ENCODE measurements around the gene PDLIM5.

The PDLIM5 gene

DNA sequence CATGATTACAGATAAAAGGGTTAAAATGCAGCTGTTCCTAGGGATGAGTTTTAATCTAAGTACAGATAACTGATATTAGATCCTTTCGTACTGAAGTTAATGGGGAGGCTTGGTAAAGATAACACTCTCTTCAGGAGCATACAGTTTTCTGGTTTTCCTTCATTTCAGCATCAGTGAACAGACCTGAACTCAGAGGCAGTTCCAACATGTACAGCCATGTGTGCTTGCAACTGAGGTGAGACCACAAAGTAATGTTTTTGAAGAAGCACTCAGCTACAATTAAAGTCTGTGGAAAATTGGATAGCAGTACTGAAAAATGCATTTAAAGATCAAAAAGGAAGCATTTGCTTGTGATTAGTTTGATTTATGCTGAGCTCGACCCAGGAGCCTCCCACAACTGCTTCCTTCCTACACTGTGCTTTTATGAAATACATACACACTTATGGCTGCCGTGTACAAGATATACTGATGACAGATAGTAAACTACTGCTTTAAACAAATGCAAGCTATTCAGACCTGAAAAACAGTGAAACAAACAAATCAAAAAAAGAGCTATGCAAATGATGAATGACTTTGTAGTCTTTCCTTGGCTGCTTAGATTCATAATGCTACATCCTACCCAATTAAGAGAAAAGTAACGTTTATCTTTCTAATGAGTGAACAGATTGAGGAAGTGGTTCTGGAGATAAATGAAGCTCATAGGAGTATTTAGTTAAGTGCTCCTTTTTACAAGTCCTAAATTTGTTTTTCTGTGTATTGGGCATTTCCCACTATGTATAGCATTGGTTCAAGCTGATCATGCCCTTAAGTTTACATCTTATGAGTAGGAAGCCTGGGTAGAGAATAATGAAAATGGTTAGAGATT is 68.4 kb downstream of the PDLIM5 start:
- DNase-seq (ENCODE audit: low read depth), result peak; percentile 8
- H3K4me3 ChIP-seq (ENCODE audit: low read depth, low read length), result no peak overlapping the region
- TF ChIP-seq, protein P1, sequence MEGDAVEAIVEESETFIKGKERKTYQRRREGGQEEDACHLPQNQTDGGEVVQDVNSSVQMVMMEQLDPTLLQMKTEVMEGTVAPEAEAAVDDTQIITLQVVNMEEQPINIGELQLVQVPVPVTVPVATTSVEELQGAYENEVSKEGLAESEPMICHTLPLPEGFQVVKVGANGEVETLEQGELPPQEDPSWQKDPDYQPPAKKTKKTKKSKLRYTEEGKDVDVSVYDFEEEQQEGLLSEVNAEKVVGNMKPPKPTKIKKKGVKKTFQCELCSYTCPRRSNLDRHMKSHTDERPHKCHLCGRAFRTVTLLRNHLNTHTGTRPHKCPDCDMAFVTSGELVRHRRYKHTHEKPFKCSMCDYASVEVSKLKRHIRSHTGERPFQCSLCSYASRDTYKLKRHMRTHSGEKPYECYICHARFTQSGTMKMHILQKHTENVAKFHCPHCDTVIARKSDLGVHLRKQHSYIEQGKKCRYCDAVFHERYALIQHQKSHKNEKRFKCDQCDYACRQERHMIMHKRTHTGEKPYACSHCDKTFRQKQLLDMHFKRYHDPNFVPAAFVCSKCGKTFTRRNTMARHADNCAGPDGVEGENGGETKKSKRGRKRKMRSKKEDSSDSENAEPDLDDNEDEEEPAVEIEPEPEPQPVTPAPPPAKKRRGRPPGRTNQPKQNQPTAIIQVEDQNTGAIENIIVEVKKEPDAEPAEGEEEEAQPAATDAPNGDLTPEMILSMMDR (IDR thresholded peaks at IDR 0.05; ENCODE audit: insufficient read depth, low read depth, low read length, missing control alignments), result no peak

DNA sequence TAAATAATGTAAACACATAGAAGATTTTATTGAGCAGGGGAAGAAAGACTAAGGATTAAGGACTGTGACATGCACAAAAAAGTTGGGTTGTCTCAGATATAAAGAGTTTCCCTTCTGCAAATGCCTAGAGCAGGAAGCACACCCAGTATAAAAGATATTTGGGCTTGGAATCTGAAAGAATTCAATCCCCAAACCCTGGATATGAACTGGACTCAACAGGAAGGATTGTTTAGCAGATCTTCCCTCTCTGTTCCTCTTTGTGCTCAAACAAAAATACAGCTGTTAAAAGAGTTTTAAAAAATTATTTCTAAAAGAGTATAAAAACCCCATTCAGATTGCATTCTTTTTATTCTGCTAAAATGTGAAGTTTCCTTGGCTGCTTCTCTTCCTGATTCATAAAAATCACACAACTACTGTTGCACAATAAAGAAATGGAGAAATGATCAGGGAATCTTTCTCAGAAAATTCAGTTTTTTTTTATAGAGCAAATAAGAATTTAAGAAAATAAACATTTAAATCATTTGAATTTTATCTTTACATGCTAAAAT is 71.4 kb downstream of the PDLIM5 start:
- no peak overlapping the region for H3K4me3 ChIP-seq (ENCODE audit: low read depth, low read length)
- TF ChIP-seq, protein P1 (IDR thresholded peaks at IDR 0.05; ENCODE audit: insufficient read depth, low read depth, low read length, missing control alignments), result no peak
- no peak for DNase-seq (ENCODE audit: low read depth)

GRCh38 chr4:94523617-94524016 is 71.9 kb downstream of the PDLIM5 start:
- no peak for DNase-seq (ENCODE audit: low read depth)
- TF ChIP-seq, protein P1 (IDR thresholded peaks at IDR 0.05; ENCODE audit: insufficient read depth, low read depth, low read length, missing control alignments), result no peak
- no peak overlapping the region for H3K4me3 ChIP-seq (ENCODE audit: low read depth, low read length)

DNA sequence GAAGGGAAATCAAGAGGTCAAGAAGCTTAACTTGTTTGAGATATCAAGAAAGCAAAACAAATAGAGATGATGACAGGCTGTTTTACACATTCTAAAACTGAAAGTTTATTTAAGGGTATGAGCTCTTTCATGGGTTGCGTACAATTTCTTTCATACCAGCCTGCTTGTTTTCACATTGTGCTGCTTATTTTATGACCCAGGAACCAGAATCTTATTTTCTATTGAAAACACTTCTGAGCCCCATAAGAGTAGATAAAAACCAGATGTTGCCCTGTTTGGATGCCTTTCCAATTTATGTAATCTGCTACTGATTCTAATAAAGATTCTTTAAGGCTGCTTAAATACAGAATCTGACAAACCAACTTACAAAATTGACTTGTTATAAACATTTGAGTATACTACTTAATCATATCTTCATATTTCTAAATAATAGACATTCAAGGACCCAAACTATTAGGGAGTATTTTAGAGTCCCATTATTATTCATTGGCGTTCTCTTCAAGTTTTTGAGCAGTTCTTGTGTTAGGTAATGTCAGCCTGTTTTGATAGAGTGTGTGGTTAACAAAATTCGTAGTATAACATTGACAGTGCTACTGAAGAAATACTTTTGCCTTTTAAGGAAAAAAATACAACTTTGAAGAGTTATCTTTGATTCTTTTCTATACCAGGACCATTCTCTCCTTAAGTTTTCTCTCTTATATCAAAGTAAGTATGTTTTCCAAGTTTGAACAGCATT is 74.4 kb downstream of the PDLIM5 start:
- TF ChIP-seq, protein P1 (IDR thresholded peaks at IDR 0.05; ENCODE audit: insufficient read depth, low read depth, low read length, missing control alignments), result no peak
- peak; percentile 60 for DNase-seq (ENCODE audit: low read depth)
- no peak overlapping the region for H3K4me3 ChIP-seq (ENCODE audit: low read depth, low read length)

- TF ChIP-seq, protein P1 (IDR thresholded peaks at IDR 0.05; ENCODE audit: insufficient read depth, low read depth, low read length, missing control alignments), result no peak
- H3K4me3 ChIP-seq (ENCODE audit: low read depth, low read length), result no peak overlapping the region
- DNase-seq (ENCODE audit: low read depth), result no peak
Measured at GRCh38 chr4:94527556-94528233, 76.0 kb downstream of the PDLIM5 start.

DNA sequence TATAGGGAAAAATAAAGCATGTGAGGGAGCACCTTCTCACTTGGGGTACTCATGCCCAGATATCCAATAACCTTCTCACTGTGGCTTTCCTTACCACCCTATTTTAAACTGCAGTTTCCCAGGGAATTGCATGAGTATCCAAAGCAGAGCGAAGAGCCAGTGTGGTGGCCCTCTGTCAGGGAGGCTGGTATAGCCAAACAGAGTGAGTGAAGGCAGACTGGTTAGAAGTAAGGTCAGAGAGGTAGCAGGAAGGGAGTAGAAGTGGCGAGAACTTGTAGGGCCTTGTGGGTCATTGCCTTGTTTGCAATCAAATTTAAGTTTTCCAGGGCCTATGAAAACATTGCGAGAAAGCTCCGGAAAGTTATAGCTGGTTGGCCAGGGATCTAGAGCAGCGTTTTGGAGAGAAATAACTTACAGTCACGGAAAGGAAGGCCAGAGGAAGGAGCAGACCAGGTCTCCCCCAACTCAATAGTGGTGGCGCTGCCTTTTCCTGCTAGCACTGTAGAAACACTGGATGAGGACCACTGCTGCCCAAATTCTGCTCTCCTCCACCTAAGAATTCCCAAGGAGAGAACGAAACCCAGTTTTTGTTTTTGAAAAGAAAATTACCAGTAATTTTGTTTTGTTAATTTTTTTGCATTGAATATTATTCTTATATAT is 77.2 kb downstream of the PDLIM5 start:
- TF ChIP-seq, protein P1 (IDR thresholded peaks at IDR 0.05; ENCODE audit: insufficient read depth, low read depth, low read length, missing control alignments), result no peak
- no peak overlapping the region for H3K4me3 ChIP-seq (ENCODE audit: low read depth, low read length)
- no peak for DNase-seq (ENCODE audit: low read depth)
